ENCODE measurements around the gene DCAF12. TPM values are rescaled to one million over a fixed set of nuclear protein-coding genes. Genes with fewer than 3 reads are reported as not detected.
"Not testable (repeated sequence)": the region's sequence is repeated elsewhere in the genome, so short reads cannot be mapped to it uniquely, and the experiment has no call there.

The DCAF12 gene
- total RNA-seq, 1 experiment from 2014 or later: 29.2 TPM

DNA sequence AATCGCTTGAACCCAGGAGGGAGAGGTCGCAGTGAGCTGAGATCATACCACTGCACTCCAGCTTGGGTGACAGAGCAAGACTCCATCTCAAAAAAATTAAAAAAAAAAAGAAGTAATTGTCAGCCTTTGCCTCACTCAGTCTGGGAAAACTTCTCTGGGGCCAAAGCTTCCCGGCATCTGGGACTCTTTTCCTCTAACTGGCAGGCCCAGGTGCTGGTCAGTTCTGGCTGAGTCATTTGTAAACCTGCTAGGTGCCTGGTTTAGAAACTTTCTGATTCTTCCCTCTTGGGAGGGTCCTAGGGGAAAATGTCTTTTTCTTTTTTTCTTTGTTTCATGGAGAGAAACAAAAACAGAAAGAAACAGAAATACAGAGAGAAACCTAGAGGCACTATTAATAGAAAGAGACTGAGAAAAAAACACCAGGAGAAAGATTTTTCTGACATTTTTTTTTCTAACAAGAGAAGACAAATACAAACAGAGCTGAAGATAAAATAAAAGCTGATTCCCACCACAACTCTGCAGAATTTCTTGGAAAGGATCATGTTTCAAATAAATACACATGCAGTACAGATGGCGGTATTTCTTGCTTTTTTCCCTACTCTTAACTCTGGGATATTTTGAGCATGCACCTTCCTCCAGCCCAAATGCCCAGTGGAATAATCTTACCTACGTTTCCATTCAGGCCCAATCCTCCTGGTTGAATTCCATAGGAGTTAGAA, 55.7 kb downstream of the DCAF12 start:
- no peak for DNase-seq (ENCODE audit: low read depth)

DNA sequence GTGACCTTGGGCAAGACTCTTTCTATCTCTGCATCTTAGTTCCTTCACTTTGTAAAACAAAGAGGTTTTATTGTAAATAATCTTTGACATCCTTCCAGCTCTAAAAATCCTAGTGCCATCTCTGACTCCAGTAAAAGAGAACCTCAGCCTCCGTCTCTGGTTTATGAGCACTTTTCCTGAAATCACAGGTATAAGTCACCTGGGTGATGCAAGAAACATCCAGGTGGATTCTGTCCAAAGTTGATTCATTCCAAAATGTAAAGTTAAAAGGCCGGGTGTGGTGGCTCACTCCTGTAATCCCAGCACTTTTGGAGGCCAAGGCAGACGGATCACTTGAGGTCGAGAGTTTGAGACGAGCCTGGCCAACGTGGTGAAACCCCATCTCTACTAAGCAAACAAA, 56.7 kb downstream of the DCAF12 start:
- no peak for DNase-seq (ENCODE audit: low read depth)

DNA sequence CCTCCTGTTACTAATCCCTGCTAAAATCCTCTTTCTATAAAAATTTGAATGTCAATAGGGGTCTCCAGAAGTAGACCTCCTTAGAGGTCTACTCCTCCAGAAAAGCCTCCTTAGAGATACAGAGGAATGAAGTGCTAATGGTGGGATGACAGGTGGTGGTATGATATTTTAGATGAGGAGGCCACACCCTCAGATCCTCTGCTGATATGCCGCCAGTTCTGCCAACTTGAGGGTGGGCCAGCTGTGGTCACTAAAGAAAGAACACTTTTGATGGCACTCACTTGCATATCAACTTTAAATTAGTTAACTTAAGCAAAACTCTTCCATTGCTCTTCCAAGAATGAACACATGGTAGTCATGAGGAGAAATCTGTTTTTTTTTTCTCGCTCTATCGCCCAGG, 61.0 kb downstream of the DCAF12 start:
- no peak for DNase-seq (ENCODE audit: low read depth)

DNA sequence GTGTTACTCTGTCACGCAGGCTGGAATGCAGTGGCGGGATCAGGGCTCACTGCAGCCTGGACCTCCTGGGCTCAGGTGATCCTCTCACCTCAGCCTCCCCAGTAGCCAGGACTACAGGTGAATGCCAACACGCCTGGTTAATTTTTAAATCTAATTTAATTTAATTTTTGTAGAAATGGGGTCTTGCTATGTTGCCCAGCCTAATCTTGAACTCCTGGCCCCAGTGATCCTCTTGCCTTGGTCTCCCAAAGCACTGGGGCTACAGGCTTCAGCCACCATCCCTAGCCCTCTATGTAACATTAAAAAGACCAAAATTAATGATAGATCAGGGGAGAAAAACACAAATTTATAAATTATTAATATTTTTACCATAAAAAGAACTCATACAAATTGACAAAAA, 66.5 kb downstream of the DCAF12 start:
- DNase-seq (ENCODE audit: low read depth): no peak

DNA sequence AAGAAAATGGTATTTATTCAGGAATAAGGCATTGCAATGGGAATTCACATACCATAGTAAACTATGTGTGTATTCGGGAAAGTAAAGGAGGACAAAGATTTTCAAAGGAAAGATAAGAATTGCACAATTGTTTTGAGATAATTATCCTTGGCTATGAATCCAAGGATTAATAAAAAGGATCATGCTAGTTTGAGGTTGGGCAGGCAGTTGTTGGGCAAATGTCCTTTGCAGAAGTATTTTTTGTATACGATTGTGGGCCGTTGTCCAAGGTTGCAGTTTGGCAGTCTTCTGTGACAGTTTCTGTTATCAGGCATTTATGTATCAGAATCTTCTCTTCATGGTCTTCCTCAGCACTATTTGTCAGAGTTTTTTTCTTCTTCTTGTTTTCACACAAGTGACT, 67.2 kb downstream of the DCAF12 start:
- DNase-seq (ENCODE audit: low read depth): no peak

DNA sequence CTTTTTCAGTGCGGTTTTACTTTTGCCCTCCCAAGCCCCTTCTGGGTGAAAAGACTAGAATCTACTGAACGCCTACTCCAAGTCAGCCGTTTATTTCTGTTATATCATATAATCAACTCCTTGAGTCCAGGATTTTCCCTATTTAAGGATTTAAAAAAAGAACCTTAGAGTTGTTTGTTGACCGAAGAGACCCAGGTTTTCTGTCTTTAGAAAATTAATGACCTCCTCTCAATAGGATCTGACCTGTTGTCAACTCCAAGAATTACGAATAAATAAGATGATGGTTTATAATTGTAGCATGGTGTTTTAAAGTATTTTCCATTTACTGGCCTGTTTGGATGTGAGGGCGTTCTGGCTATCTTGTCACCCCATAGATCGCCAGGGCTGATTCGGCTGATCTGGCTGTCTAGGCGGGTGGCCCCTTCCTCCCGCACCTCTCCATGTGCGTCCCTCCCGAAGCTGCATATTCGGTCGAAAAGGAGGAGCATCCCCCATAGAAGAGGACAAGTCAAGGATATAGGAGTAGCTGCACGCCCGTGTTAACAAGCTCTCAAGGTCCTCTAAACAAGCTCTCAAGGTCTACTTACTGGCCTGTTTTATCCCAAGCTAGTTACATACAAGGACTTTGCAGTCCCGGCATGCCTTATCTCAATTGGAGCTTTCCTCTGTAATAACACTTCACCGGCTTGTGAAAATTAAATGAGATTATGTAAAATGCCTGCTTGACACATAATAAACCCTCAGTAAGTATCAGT, 76.7 kb downstream of the DCAF12 start:
- no peak for DNase-seq (ENCODE audit: low read depth)

DNA sequence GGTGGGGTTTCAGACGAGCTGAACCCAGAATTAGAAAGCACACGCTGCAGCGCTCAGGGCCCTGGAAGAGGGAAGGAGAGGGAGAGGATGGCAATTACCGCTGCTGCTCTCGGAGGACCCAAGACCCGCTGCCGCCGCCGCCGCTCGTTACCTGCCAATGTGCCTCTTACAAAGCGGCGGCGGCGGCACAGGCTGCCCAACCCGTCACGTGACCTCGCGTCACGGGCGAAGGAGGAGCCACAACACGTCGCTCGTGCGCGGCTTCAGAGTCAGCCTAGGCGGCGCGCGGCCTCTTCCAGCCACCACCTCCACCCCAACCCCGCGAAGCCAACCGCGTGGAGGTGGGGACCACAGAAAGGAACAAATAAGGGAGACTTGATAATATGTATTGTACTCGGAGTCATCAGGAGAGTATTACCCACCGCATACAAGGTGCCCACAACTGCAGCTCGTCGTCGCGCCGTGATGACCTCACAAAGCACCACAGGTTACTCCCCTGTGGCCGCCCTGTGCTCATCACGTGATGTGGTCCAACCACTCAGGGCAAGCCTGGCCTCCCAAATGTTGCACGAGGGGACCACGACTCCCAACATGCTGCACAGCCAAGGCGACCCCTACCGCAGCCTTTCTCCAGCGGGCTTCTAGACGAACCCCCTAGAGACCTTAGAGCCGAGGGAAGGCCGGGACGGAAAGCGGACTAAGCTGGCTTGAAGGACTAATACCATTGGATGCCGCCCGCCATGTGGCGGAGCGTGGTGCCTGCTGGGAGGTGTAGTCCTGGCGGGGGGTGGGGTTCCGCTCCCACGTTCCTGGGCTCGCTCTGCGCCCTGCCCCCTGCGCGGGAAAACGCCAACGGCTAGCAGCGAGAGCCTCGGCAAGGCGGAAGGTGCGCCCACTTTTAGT, 77.5 kb downstream of the DCAF12 start, which contains the start of gene UBAP2:
TSS of gene UBAP2 (minus strand) at position 161 of the 903 bp plus-strand sequence. CDS start 31,739 bp downstream, outside the sequence.
- peak; percentile 95 for DNase-seq (ENCODE audit: low read depth)

DNA sequence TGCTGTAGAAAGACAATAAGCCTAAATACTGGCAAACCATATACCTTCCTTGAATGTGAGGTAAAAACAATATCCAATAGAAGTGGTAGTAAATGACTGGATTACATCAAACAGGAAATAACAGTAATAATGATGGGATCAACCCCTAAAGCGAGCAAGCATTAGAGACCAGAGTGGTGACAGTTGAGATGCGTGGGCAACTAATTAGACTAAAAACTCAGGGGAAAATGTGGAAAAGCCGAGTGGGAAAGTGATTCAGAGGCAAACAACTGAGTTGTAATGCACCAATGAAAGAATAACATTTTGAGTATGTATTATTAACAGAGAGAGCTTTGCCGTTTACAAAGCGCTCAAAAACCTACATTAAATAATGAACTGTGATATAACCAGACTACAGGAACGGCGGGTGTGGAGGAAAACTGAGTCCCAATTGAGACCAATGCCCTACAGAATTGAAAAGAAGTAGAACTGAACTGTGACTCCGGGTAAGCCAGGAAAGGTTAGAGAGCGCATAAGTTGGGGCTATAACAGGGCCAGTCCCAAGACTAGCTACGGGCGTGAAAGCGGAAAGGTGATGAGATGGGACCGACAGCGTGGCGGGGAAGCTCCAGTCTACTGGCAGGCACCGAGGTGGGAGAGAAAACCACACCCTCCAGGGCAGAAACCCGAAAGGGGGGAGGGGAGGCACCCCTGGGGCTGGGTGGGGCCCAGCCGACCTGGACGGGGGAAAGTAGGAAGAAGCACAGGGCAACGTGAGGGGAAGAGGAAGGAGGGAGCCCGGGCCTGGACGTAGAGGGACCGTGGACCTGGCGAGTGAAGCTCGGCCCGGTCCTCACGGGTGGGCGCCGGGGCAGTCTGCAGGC, 78.4 kb downstream of the DCAF12 start:
- DNase-seq (ENCODE audit: low read depth): no peak

DNA sequence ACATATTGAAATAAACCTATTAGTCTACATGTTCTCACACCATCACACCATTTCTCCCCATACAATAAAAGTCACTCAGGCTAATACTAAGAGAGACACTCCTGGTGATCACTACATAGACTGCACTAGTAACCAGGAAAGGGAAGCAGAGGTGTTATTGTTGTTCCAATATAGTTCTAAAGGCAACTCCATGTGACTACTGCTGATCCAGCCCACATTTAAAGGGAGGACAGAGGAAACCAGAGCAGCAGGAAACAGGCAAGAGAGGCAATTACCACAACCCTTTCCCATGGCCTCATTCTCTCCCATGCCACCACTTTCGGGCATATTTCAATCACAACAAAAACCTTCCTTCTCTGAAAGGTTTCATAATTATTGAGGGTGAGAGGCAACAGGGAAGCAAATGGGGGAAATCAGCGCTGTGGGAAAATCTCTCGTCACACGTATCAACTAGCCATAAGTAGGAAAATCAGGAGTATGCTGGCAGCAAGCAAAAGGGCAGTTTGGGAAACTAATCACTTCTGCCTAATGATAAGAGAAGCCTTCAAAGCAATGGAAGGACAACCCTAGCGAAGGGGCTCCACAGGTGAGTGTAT, 79.6 kb downstream of the DCAF12 start:
- peak; percentile 33 for DNase-seq (ENCODE audit: low read depth)

DNA sequence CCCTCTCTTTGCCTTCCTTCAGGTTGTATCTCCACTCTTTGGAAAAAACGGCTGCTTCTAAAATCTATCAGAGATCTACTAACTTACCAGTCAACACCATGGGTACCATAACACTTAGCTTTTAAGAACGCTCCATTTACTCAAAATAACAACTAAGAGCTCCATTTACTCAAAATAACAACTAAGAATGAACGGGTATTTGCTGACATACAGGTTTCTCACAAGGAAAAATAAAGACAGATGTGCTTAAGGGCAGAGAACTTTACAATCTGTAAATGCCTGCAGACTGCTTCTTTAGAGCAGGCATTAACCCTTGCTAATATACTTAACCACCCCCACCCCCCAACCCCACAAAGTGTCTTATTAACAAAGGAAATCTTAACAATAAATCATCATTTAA, 80.6 kb downstream of the DCAF12 start:
- DNase-seq (ENCODE audit: low read depth): no peak

DNA sequence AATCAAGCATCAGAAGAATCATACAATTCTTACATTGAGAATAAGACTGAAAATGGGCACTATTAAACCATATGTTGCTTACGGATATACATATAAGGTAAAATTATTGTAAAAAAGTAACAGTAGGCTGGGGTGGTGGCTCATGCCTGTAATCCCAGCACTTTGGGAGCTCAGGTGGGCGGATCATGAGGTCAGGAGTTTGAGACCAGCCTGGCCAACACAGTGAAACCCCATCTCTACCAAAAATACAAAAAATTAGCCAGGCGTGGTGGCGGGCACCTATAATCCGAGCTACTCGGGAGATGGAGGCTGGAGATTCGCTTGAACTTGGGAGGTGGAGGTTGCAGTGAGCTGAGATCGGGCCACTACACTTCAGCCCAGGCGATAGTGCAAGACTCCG, 84.4 kb downstream of the DCAF12 start:
- not testable (repeated sequence) for DNase-seq (ENCODE audit: low read depth)

DNA sequence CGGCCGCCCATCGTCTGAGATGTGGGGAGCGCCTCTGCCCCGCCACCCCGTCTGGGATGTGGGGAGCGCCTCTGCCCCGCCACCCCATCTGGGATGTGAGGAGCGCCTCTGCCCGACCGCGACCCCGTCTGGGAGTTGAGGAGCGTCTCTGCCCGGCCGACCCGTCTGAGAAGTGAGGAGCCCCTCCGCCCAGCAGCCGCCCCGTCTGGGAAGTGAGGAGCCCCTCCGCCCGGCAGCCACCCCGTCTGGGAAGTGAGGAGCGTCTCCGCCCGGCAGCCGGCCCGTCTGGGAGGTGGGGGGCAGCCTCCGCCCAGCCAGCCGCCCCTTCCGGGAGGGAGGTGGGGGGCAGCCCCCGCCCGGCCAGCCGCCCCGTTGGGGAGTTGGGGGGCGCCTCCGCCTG, 87.6 kb downstream of the DCAF12 start:
- DNase-seq (ENCODE audit: low read depth): not testable (repeated sequence)

DNA sequence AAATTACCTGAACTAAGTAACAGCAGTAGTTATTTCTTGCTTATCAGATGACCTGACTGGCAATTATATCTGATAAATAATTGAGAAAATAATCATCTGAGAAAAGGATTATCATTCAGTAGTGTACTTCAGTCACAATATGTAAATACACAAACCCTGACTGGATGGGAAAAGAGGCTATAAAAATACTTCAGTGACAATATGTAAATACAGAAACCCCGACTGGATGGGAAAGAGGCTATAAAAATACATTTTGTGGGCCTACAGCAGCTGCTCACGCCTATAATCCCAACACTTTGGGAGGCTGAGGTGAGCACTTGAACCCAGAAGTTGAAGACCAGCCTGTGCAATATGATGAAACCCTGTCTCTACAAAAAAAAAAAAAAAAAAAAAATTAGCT, 88.9 kb downstream of the DCAF12 start:
- no peak for DNase-seq (ENCODE audit: low read depth)

DNA sequence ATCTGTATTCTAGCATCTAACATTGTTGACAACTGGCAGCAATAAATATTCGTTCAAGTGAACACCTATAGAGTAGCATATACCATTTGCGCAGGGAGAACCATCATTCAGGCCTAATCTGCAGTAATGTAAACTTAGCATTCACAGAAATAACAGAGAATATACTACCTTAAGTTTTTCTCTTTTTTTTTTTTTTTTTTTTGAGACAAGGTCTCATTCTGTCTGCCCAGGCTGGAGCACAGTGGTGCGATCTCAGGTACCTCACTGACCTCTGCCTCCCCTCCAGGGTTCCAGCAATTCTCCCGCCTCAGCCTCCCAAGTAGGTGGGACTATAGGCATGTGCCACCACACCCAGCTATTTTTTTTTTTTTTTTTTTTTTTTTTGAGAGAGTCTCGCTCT, 89.9 kb downstream of the DCAF12 start:
- DNase-seq (ENCODE audit: low read depth): no peak

Small RNA genes lying within 50 kb of the gene (small RNA-seq; reads per million reads assigned to genes)
- gene RN7SKP114: not detected

Other genes with a start within 250 kb of the DCAF12 start
- 16.4 and 19.9 TPM in 2 replicates for gene UBAP2, start 77.8 kb downstream of the DCAF12 start, total RNA-seq (2014; rRNA removed; shearing (Covaris generic))
- 21.7 and 28.5 TPM in 2 replicates for gene UBAP1, start 52.3 kb upstream of the DCAF12 start, total RNA-seq (2014; rRNA removed; shearing (Covaris generic))
- gene KIF24, start 202.6 kb upstream of the DCAF12 start, total RNA-seq (2014; rRNA removed; shearing (Covaris generic)): 5.8 and 8.3 TPM in 2 replicates
- gene NUDT2, start 202.9 kb upstream of the DCAF12 start, total RNA-seq (2014; rRNA removed; shearing (Covaris generic)): 14.1 and 23.5 TPM in 2 replicates